Glomerular endothelial cell (primary cell): ENCODE measurements around the gene TPRN. TPM values are rescaled to one million over a fixed set of nuclear protein-coding genes. Genes with fewer than 3 reads are reported as not detected.

ENCODE experiments used
- DNase-seq: peaks from one replicate; pipeline ENCODE4 v3.0.0-alpha.2; 2011; ENCODE audit warnings: low read depth, low spot score; ENCODE audit errors: extremely low read depth
- total RNA-seq: library from RNA; depleted of rRNA; stranded (reverse); fragments of >200 nt; gene quantifications from 2 replicates; pipeline ENCODE4 v1.2.3, GENCODE V29; 2015

The TPRN gene
- total RNA-seq, 1 donor from 2014 or later, result 10.0 TPM

GRCh38 chr9:137213160-137214060, 12.9 kb upstream of the TPRN start:
- no peak for DNase-seq

- DNase-seq, result no peak
These were observed 12.0 kb upstream of the TPRN start for GRCh38 chr9:137212520-137212919.

GRCh38 chr9:137211532-137211931, 11.0 kb upstream of the TPRN start:
- no peak for DNase-seq

GRCh38 chr9:137206602-137207001, 6.1 kb upstream of the TPRN start:
- no peak for DNase-seq

GRCh38 chr9:137205126-137206069, 4.9 kb upstream of the TPRN start, which contains the start of the genes NDOR1 and TMEM203:
Gene NDOR1 (plus strand): TSS chr9:137205700. CDS start chr9:137205778, 78 bp downstream.
Gene TMEM203 (minus strand): TSS chr9:137205648. CDS start chr9:137205414, 234 bp downstream.
- no peak for DNase-seq

GRCh38 chr9:137204731-137205125, 4.2 kb upstream of the TPRN start:
- DNase-seq, result no peak

- DNase-seq, result no peak
These were observed 2.4 kb upstream of the TPRN start for GRCh38 chr9:137202966-137203365.

GRCh38 chr9:137201205-137201868, 796 bp upstream of the TPRN start:
- DNase-seq, result no peak

GRCh38 chr9:137199411-137200121, 975 bp downstream of the TPRN start:
- no peak for DNase-seq

- no peak for DNase-seq
These were observed 1.6 kb downstream of the TPRN start for GRCh38 chr9:137198902-137199283.

GRCh38 chr9:137198051-137198901, 2.3 kb downstream of the TPRN start:
- DNase-seq, result no peak

- DNase-seq, result no peak
These were observed 4.9 kb downstream of the TPRN start for GRCh38 chr9:137195525-137196220.

- no peak for DNase-seq
These were observed 5.6 kb downstream of the TPRN start for GRCh38 chr9:137194909-137195308.

GRCh38 chr9:137194388-137194787, 6.2 kb downstream of the TPRN start:
- DNase-seq, result no peak

GRCh38 chr9:137193771-137194170, 6.8 kb downstream of the TPRN start:
- DNase-seq, result no peak

GRCh38 chr9:137192859-137193258, 7.7 kb downstream of the TPRN start:
- no peak for DNase-seq

GRCh38 chr9:137192448-137192780, 8.1 kb downstream of the TPRN start:
- DNase-seq, result no peak

GRCh38 chr9:137191691-137192447, 8.7 kb downstream of the TPRN start:
- no peak for DNase-seq
